Mucosa of descending colon (tissue), 3 donors: ENCODE results near the gene ZDHHC13. TPM values are rescaled to one million over a fixed set of nuclear protein-coding genes. Genes with fewer than 3 reads are reported as not detected.
A peak's percentile ranks its signal among the peaks of the same experiment; 100 is the strongest.

Experiments
- ATAC-seq: fragments of 200-7000 bp; cut with Tn5 transposase; one replicate; pipeline ENCODE4 v1.9.1; 2020; ENCODE audit warnings: mild to moderate bottlenecking, moderate library complexity
- DNase-seq, 3 donors: peaks; one replicate each; pipeline ENCODE4 v3.0.0-alpha.2; 2020
- H3K36me3 ChIP-seq: fragments of 200-600 bp; one replicate; pipeline ENCODE4 v1.8.0; 2021; ENCODE audit warnings: low read depth, mild to moderate bottlenecking
- H3K4me1 ChIP-seq: fragments of 200-600 bp; one replicate; pipeline ENCODE4 v1.8.0; 2021; ENCODE audit warnings: low read depth, mild to moderate bottlenecking
- H3K4me3 ChIP-seq: fragments of 200-600 bp; one replicate; pipeline ENCODE4 v1.8.0; 2021; ENCODE audit warnings: mild to moderate bottlenecking
- H3K9me3 ChIP-seq: fragments of 200-600 bp; one replicate; pipeline ENCODE4 v1.8.0; 2021; ENCODE audit warnings: mild to moderate bottlenecking
- CTCF ChIP-seq: fragments of 200-600 bp; IDR thresholded peaks from one replicate; pipeline ENCODE4 v1.8.0; 2022; ENCODE audit warnings: antibody characterized with exemption, mild to moderate bottlenecking
- intact Hi-C, 2 donors: fragments of 100-400 bp; cut with DNase I in 1 of 2; cut with micrococcal nuclease in 1 of 2; formaldehyde crosslinking; loops; one replicate each; pipeline versions ENCODE4 v1.11.0 to v1.11.1; 2022; cut with DNase I, micrococcal nuclease
- total RNA-seq, 3 donors: library from RNA; stranded (reverse); fragmentation: NEBNext Ultra II Directional in 2 of 3; extraction: Animal tissue kit (Norgen Biotek cat#: 25700) in 2 of 3; gene quantifications; one replicate each; pipeline versions ENCODE4 v1.2.1 to v1.2.4, GENCODE V29; 2021 to 2023
- donor health status: DM: no; HTN: no; CAD: no; lungs with moderate emphysema.
- donor health status: DM: no; HTN: no; CAD: no.
- donor health status: DM: no; HTN: yes; CAD: no.

ZDHHC13 gene
- total RNA-seq, 3 donors from 2014 or later, result 19.7 to 33.4 (median 27.2) TPM

GRCh38 chr11:19196432-19196831, 79.5 kb downstream of the ZDHHC13 start:
- Histone ChIP-seq H3K36me3 (no peaks in the 10 kb centered on the region), H3K9me3 (no peaks in the 10 kb centered on the region), H3K4me1 (no peaks in the 10 kb centered on the region), H3K4me3 (no peak overlapping the region)
- TF ChIP-seq CTCF, result no peak
- peak in 2 of 3 donors; percentile 35 to 59 for DNase-seq
- intact Hi-C loops, result no loop called here
- peak; percentile 75 for ATAC-seq

- intact Hi-C loops, result no loop called here
- Histone ChIP-seq H3K4me3 (no peak overlapping the region), H3K9me3 (no peaks in the 10 kb centered on the region), H3K4me1 (no peaks in the 10 kb centered on the region), H3K36me3 (no peaks in the 10 kb centered on the region)
- ATAC-seq, result no peak
- no peak for TF ChIP-seq CTCF
- no peak for DNase-seq
Measured at GRCh38 chr11:19199048-19199447, 82.1 kb downstream of the ZDHHC13 start.

DNA sequence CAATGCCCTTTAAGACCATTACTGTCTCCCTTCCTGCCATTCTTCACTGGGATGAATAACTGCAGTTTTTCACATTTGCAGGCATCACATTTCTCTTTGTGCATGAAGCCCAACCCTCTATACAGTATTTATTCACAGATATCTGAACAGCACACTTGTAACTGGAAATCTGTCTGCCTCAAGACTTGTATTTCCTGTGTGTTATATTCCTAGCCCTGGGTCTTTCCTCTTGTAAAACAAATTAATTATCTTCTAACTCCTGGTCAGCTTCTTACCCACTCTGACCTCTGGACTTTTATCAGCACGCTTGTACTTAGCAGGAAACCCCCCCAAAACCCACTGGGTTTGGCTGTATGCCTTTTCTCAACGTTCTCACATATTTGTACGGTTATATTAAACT, 82.8 kb downstream of the ZDHHC13 start:
- H3K4me3 ChIP-seq, result no peak overlapping the region
- no peaks in the 10 kb centered on the region for H3K9me3 ChIP-seq
- no peaks in the 10 kb centered on the region for H3K36me3 ChIP-seq
- peak; percentile 42 for ATAC-seq
- TF ChIP-seq CTCF, result no peak
- intact Hi-C loops, result no loop called here
- H3K4me1 ChIP-seq, result no peaks in the 10 kb centered on the region
- no peak for DNase-seq

GRCh38 chr11:19200410-19201201, 83.6 kb downstream of the ZDHHC13 start:
- DNase-seq, result peak in 2 of 3 donors; percentile 49 to 62

GRCh38 chr11:19201737-19202605, 85.0 kb downstream of the ZDHHC13 start, which contains the start of gene CSRP3:
Gene CSRP3, minus strand, starts transcription at chr11:19201983. Its CDS starts 9,535 bp downstream, at chr11:19192448.
- no peak for DNase-seq
- H3K9me3 ChIP-seq, result no peaks in the 10 kb centered on the region
- no peaks in the 10 kb centered on the region for H3K4me1 ChIP-seq

More at GRCh38 chr11:19200410-19201201, 83.6 kb downstream of the ZDHHC13 start:
- Histone ChIP-seq H3K9me3 (no peaks in the 10 kb centered on the region), H3K36me3 (no peaks in the 10 kb centered on the region), H3K4me3 (no peak overlapping the region), H3K4me1 (no peaks in the 10 kb centered on the region)
- intact Hi-C loops, result no loop called here
- peak; percentile 83 for ATAC-seq
- TF ChIP-seq CTCF, result no peak

More at GRCh38 chr11:19201737-19202605, 85.0 kb downstream of the ZDHHC13 start, which contains the start of gene CSRP3:
- H3K36me3 ChIP-seq, result no peaks in the 10 kb centered on the region
- TF ChIP-seq CTCF, result no peak
- intact Hi-C loops, result no loop called here
- no peak within 1 kb of the TSS for H3K4me3 ChIP-seq
- ATAC-seq, result no peak
